Medulla oblongata (tissue), 1 donor: ENCODE measurements around the gene CCT7.

Experiments used
- DNase-seq: peaks from one replicate; pipeline ENCODE4 v3.0.0-alpha.2; 2015; ENCODE audit errors: extremely low spot score

CCT7 gene

GRCh38 chr2:73292906-73293533 is 58.9 kb downstream of the CCT7 start:
- no peak for DNase-seq

- no peak for DNase-seq
Measured at GRCh38 chr2:73293534-73294171, 59.5 kb downstream of the CCT7 start, which contains the start of gene EGR4. TSS of gene EGR4 (minus strand) at chr2:73293548. CDS start at chr2:73293317, 231 bp downstream.

- no peak for DNase-seq
Measured at GRCh38 chr2:73294239-73294638, 60.1 kb downstream of the CCT7 start.

DNA sequence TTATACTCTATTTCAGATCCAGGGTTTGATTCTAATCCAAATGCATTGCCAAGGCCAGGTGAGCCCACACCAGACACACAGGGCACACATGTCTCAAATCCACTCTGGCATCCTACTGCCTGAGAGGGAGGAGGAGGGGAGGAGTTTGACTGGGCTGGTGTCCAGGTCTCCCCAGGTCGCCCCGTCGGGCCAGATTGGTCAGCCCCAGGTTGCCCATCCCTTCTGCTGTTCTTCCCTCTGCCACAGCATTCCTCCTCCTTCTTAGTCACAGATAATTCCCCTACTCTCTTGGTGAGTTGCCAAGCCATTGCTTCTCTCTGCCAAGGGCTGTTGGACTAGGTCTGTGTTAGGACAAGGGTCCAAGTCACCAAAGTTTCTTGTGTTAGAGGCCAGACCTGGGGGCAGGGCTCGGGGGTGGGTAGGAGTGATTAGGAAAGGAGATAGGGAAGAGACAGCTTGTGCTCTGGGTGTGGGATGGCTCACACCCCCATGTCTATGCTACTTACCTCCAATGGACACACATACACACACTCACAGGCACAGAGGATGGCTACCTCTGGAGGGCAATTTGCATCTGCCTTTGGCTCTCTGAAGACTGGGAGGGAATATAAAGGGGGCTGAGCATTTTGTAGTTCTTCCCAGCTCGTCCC is 61.8 kb downstream of the CCT7 start:
- no peak for DNase-seq

- no peak for DNase-seq
Measured at GRCh38 chr2:73297151-73297559, 63.0 kb downstream of the CCT7 start.

DNA sequence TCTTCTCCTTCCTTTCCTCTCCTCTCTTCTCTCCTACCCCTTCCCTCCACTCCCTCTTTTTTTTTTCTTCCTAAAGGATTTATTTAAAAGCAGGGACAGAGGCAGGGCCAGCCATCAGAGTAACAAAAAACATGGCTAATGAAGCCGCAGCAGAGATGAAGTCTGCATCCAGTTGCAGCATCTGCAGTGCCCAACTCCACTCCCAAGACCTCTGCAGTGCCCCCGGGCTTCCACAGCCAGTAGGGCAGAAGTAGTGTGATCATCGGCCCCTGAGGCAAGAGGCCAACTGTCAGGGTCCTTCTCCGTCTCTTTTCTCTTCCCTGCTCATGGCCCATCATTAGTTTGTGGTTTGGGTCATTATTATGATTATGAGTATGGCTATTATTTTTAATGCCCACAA is 63.5 kb downstream of the CCT7 start:
- no peak for DNase-seq

GRCh38 chr2:73300926-73301325 is 66.8 kb downstream of the CCT7 start:
- DNase-seq, result no peak

- no peak for DNase-seq
Measured at GRCh38 chr2:73301636-73302035, 67.5 kb downstream of the CCT7 start.
